ENCODE data around the gene PRMT3. TPM values are rescaled to one million over a fixed set of nuclear protein-coding genes. Genes with fewer than 3 reads are reported as not detected.
"Not testable (repeated sequence)": the region's sequence is repeated elsewhere in the genome, so short reads cannot be mapped to it uniquely, and the experiment has no call there.

PRMT3 gene
- total RNA-seq, 1 donor from 2014 or later: 10.2 TPM

DNA sequence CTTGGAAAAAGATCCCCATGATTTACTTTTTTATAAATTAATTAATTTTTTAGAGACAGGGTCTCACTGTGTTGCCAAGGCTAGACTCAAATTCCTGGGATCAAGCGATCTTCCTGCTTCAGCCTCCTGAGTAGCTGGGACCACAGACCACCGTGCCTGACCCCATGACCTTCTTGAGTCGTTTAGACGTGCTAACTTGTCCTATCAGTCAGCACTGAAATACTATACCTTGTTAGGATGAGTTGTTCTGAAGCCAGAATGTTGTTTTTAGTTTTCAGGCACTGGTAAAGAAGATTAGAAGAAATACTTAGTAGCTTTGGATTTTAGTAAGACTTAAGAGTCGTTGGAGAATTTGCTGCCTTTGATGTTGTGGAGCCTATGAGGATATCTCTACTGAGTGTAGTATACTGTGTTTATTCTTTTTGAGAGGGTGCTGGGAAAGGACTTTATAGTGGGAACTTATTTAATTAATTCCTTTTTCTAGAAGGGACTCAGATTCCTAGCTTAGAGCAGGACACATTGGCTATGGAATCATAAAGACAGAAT lies 15.4 kb upstream of the PRMT3 start:
- Histone ChIP-seq H3K27ac (no peak overlapping the region), H3K4me1 (no peaks in the 10 kb centered on the region), H3K4me3 (no peak overlapping the region), H3K36me3 (peaks cover 12% of the 10 kb centered on the region), H3K9me3 (no peaks in the 10 kb centered on the region), H3K27me3 (no peaks in the 10 kb centered on the region)
- intact Hi-C loops (cut with DNase I): no loop called here
- TF ChIP-seq, protein P1, sequence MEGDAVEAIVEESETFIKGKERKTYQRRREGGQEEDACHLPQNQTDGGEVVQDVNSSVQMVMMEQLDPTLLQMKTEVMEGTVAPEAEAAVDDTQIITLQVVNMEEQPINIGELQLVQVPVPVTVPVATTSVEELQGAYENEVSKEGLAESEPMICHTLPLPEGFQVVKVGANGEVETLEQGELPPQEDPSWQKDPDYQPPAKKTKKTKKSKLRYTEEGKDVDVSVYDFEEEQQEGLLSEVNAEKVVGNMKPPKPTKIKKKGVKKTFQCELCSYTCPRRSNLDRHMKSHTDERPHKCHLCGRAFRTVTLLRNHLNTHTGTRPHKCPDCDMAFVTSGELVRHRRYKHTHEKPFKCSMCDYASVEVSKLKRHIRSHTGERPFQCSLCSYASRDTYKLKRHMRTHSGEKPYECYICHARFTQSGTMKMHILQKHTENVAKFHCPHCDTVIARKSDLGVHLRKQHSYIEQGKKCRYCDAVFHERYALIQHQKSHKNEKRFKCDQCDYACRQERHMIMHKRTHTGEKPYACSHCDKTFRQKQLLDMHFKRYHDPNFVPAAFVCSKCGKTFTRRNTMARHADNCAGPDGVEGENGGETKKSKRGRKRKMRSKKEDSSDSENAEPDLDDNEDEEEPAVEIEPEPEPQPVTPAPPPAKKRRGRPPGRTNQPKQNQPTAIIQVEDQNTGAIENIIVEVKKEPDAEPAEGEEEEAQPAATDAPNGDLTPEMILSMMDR (IDR thresholded peaks at IDR 0.05): no peak
- DNase-seq: no peak
- no peak for ATAC-seq

DNA sequence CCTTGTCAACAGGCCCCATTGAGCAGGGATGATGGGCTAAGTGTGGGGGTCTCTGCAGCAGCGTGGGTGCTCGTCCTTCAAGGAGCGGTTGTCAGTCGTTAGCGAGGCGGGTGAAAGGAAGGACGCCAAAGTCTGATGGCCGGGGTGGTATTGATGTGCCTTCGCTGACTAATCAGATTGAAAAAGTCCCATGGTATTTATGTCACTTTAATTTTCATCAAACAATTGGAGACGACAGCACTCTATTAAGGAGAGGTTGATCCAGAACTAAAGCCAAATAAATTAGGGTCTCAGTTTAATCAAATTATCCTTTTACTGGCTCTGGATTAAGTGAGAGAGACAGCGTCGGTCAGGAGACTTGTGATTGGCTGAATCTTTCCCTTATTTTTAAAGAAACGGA lies 14.4 kb upstream of the PRMT3 start:
- H3K4me3 ChIP-seq: no peak overlapping the region
- TF ChIP-seq, protein P1 (IDR thresholded peaks at IDR 0.05): no peak
- no peaks in the 10 kb centered on the region for H3K9me3 ChIP-seq
- H3K36me3 ChIP-seq: peaks cover 18% of the 10 kb centered on the region
- no peak overlapping the region for H3K27ac ChIP-seq
- ATAC-seq (no peak), DNase-seq (no peak)
- H3K4me1 ChIP-seq: no peaks in the 10 kb centered on the region
- H3K27me3 ChIP-seq: no peaks in the 10 kb centered on the region
- intact Hi-C loops (cut with DNase I): no loop called here

DNA sequence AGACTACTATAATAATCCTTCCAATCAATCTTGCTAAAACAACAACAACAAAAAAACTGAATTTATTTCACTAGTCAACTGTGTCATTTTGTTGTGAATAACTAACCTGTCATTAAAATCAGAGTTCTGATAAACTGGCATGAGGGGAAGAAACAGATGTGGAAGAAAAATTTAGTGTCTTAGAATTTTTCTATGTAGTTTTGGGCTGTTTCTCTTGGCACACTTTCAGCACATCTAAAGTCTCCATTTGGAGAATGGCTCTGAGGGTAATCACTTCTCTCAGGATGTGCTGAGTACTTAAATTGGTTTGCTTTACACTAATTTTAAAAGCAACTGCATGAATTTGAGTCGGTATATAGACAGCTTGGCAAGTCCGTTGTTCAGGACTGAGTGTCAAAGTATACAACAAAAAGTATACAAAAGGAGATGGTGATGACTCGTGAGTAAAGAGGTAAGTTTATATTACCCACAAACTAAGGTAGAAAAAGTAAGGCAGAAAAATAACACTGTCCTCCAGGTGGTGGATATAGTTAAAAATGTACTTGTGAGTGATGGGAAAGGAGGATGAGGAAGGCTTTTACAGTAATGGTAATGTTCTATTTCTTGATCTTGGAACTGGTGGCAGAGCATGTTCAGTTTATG lies 13.8 kb upstream of the PRMT3 start:
- Histone ChIP-seq H3K4me3 (no peak overlapping the region), H3K27me3 (no peaks in the 10 kb centered on the region), H3K9me3 (no peaks in the 10 kb centered on the region), H3K27ac (no peak overlapping the region), H3K36me3 (peaks cover 20% of the 10 kb centered on the region), H3K4me1 (no peaks in the 10 kb centered on the region)
- DNase-seq: no peak
- intact Hi-C loops (cut with DNase I): no loop called here
- ATAC-seq: no peak
- TF ChIP-seq, protein P1 (IDR thresholded peaks at IDR 0.05): no peak

- Histone ChIP-seq H3K27me3 (no peaks in the 10 kb centered on the region), H3K4me1 (no peaks in the 10 kb centered on the region), H3K9me3 (no peaks in the 10 kb centered on the region), H3K4me3 (no peak overlapping the region), H3K27ac (no peak overlapping the region), H3K36me3 (peaks cover 31% of the 10 kb centered on the region)
- intact Hi-C loops (cut with DNase I): no loop called here
- TF ChIP-seq, protein P1 (IDR thresholded peaks at IDR 0.05): no peak
- DNase-seq (no peak), ATAC-seq (no peak)
Observed at GRCh38 chr11:20374741-20375300, 12.7 kb upstream of the PRMT3 start.

GRCh38 chr11:20376162-20376730 lies 11.3 kb upstream of the PRMT3 start:
- no peak for ATAC-seq
- TF ChIP-seq, protein P1 (IDR thresholded peaks at IDR 0.05): no peak
- intact Hi-C loops (cut with DNase I): no loop called here
- H3K4me1 ChIP-seq: no peaks in the 10 kb centered on the region
- DNase-seq: no peak
- peaks cover 31% of the 10 kb centered on the region for H3K36me3 ChIP-seq
- no peak overlapping the region for H3K27ac ChIP-seq
- no peak overlapping the region for H3K4me3 ChIP-seq
- H3K27me3 ChIP-seq: no peaks in the 10 kb centered on the region
- no peaks in the 10 kb centered on the region for H3K9me3 ChIP-seq

DNA sequence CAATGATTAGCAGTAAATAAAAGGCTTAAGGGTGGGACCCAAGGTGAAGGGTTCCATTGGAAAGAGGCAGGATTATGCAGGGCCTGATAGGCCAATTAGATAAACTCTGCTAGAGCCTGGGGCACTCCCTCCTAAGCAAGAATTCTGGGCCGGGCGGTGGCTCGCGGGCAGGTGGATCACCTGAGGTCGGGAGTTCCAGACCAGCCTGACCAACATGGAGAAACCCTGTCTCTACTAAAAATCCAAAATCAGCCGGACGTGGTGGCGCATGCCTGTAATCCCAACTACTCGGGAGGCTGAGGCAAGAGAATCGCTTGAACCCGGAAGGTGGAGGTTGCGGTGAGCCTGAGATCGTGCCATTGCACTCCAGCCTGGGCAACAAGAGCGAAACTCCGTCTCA lies 1.5 kb upstream of the PRMT3 start:
- ATAC-seq; intact Hi-C loops (cut with DNase I): not testable (repeated sequence)

More for the DNA sequence above, 1.5 kb upstream of the PRMT3 start:
- not testable (repeated sequence) for H3K27me3 ChIP-seq, H3K4me3 ChIP-seq, DNase-seq, H3K27ac ChIP-seq, H3K9me3 ChIP-seq
- H3K4me1 ChIP-seq: peaks cover 11% of the 10 kb centered on the region
- peaks cover 26% of the 10 kb centered on the region for H3K36me3 ChIP-seq

Data from upper lobe of right lung (tissue), 1 donor.